Sigmoid colon (tissue), 4 donors: ENCODE data around the gene PLCL1.

Source experiments
- CTCF ChIP-seq, 4 experiments: fragments of 450-650 bp in 3 of 4; fragments of 200-600 bp in 1 of 4; IDR thresholded peaks; one replicate each; pipeline ENCODE4 v1.5.1; 2016 to 2019; ENCODE audit warnings: antibody characterized with exemption in 4 of 4, mild to moderate bottlenecking in 3 of 4, moderate library complexity in 2 of 4
- EP300 ChIP-seq, 4 donors: sonication (generic); formaldehyde crosslinking; IDR thresholded peaks; one replicate each; pipeline ENCODE4 v1.6.1; 2017; ENCODE audit warnings: antibody characterized with exemption in 4 of 4
- POLR2A ChIP-seq, 2 donors: fragments of 450-650 bp; IDR thresholded peaks; one replicate each; pipeline ENCODE4 v1.6.1; 2016; ENCODE audit warnings: antibody characterized with exemption in 2 of 2, mild to moderate bottlenecking in 2 of 2, moderate library complexity in 2 of 2
- POLR2AphosphoS5 ChIP-seq, 4 donors: sonication (generic); formaldehyde crosslinking; IDR thresholded peaks; one replicate each; pipeline ENCODE4 v1.6.1; 2017; ENCODE audit warnings: antibody characterized with exemption in 4 of 4

GRCh38 chr2:197929008-197929885 lies 124.9 kb downstream of the PLCL1 start:
- TF ChIP-seq CTCF (IDR thresholded peaks at IDR 0.05): no peak
- TF ChIP-seq EP300 (IDR thresholded peaks at IDR 0.05): no peak
- TF ChIP-seq POLR2AphosphoS5 (IDR thresholded peaks at IDR 0.05): no peak
- TF ChIP-seq POLR2A (IDR thresholded peaks at IDR 0.05): no peak
